SIG-M5 treated with dmso at 0.1 percent for 504 hours (cell line): ENCODE data around the gene IGBP1.
"Not testable (repeated sequence)": the region's sequence is repeated elsewhere in the genome, so short reads cannot be mapped to it uniquely, and the experiment has no call there.

Experiments used
- DNase-seq: peaks from one replicate; lab custom pipeline; 2025; ENCODE audit not compliant: unreplicated experiment; lab: John Stamatoyannopoulos, UW

IGBP1 gene

GRCh38 chrX:70133303-70134115 is at the start of gene IGBP1:
IGBP1 (plus strand) TSS chrX:70133447; CDS start chrX:70133948, 501 bp downstream.
- peak; percentile 93 for DNase-seq

DNA sequence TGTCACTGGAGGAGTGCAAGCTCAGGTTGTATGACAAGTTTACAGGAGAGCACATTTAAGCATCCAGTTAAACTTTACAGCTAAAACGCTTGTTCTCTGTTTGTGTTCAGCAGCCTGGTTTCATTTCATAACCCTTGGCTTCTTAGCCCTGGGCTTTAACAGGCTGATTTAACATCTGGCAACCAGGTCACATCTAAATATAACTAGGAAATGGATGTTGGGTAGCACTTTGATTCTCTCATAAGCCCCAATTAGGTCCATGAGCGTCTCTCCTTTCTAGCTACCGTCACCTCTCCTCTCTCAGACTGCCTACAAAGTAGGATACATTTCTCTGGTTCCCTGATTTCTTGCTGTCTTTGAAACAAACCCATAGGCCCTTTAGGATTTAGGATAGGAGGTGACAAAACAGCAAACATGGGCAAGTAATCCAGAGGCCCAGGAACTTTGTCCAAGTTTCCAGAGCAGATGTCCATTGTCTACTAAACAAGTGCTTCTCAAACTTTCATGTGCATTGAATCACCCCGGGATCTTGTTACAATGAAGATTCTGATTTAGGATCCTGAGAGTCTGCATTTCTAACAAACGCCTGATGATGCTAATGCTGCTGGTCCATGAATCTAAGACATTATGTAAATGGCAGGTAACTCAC is 48.5 kb upstream of the IGBP1 start:
- no peak for DNase-seq

GRCh38 chrX:70087857-70088630 is 45.2 kb upstream of the IGBP1 start:
- no peak for DNase-seq

GRCh38 chrX:70088751-70089150 is 44.5 kb upstream of the IGBP1 start:
- no peak for DNase-seq

GRCh38 chrX:70089604-70090297 is 43.5 kb upstream of the IGBP1 start:
- DNase-seq = no peak

- no peak for DNase-seq
These were observed 41.0 kb upstream of the IGBP1 start for GRCh38 chrX:70092247-70092646.

- no peak for DNase-seq
These were observed 37.2 kb upstream of the IGBP1 start for GRCh38 chrX:70096052-70096451.

GRCh38 chrX:70105229-70105628 is 28.0 kb upstream of the IGBP1 start:
- no peak for DNase-seq

GRCh38 chrX:70111436-70112026 is 21.7 kb upstream of the IGBP1 start:
- DNase-seq = not testable (repeated sequence)

GRCh38 chrX:70117738-70118137 is 15.5 kb upstream of the IGBP1 start:
- no peak for DNase-seq

GRCh38 chrX:70123014-70123413 is 10.2 kb upstream of the IGBP1 start:
- DNase-seq = not testable (repeated sequence)

- DNase-seq = no peak
These were observed 8.6 kb upstream of the IGBP1 start for GRCh38 chrX:70124678-70125077.

- no peak for DNase-seq
These were observed 5.2 kb upstream of the IGBP1 start for GRCh38 chrX:70128071-70128470.

- no peak for DNase-seq
These were observed 3.4 kb upstream of the IGBP1 start for GRCh38 chrX:70129816-70130215.

DNA sequence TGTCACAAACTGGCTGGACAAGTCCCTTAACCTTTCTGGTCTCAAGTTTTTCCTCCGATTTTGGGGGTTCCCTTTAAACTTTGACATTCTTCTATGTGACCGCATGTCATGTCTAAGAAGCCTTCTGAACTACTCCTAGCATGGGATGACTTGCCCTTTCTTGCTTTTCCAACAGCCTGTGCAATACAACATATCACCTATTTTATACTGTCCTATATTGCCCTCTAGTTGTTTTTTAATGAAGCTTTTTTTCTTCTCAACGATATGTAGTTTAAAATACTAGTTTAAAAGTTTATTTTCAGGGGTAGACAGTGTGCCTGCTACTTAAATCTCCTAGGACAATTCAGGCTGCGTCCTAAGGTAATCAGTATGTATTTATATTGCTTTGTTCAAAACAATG is 1.0 kb upstream of the IGBP1 start:
- peak; percentile 6 for DNase-seq

DNA sequence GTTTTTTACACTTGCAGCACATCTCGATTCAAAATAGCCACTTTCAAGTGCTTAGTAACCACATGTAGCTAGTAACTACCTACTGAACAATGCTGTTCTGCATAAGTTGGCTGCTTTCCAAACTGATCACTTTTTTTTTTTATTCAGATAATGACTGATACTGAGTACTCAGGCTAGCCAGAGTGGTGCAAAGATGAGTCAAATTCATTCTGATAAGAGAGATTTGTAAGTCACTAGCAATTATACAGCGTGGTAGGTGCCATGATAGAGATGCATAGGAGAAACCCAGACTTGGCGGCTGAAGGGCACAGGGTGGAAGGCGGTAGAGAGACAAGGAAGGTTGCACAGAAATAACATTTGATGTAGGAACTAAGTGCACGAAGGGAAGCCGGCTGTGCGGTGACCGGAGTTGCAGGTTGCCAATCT is 357 bp upstream of the IGBP1 start:
- DNase-seq = no peak

- no peak for DNase-seq
These were observed 850 bp downstream of the IGBP1 start for GRCh38 chrX:70134116-70134477.

DNA sequence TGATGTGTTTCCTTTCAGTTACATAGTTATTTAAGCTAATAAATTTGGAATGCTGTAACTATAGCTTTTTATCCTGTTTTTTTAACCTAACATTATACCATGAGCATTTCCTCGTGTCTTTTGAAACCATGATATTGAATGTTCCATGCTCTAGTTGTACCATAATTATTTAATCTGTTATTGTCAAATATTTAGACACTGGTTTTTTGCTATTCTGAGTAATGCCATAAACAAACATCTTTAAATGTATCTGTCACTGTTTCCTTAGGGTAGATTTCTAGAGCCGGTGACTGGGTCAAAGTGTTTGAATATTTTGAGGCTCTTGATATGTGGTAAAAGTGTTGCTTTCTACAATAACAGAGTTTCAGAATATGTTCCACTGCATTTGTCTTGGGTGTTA is 5.4 kb downstream of the IGBP1 start:
- no peak for DNase-seq

DNA sequence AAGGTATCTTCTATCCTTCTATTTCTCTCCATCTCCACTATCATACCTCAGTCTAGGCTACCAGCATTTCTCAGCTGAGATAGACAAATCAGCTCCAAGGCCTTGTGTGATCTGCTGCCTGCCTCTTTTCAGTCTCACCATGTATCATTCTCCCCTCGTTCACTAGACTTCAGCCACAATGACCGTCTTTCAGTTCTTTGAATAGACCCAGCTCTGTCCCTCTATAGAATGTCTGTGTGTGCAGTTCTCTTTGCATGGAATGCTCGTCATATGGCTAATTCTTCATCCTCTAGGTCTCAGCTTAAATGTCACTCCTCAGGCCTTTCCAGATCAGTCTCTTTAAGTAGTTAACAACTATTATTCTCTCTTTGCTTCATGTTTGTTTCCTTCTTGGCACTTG is 6.5 kb downstream of the IGBP1 start:
- no peak for DNase-seq

DNA sequence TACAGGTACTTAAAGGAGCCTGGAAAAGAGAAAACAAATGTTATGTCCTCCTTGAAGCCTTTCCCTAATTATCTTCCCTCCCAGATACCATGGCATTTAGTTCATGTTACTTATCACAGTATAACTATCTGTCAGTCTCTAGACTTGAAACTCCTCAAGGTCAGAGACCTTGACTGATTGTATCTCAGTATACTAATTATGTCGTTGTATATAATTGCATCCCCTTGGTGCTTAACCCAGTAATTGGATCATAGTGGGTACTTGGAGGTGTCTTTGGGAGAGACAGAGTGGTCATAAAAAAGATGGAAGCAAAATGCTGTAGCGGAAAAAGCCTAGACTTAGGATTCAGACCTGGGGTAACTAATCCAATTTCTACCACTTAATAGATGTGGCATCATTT is 8.1 kb downstream of the IGBP1 start:
- DNase-seq = no peak
